GM19240 (cell line): ENCODE measurements around the gene ZNF746.
A peak's percentile ranks its signal among the peaks of the same experiment; 100 is the strongest.

Experiments used
- DNase-seq: peaks from one replicate; pipeline ENCODE4 v3.0.0; 2011; ENCODE audit warnings: low spot score; ENCODE audit not compliant: insufficient read length

Gene ZNF746

GRCh38 chr7:149490083-149490760, 7.4 kb downstream of the ZNF746 start:
- no peak for DNase-seq

- DNase-seq: no peak
Observed at GRCh38 chr7:149489391-149490024, 8.1 kb downstream of the ZNF746 start.

- DNase-seq: no peak
Observed at GRCh38 chr7:149479568-149479967, 18.0 kb downstream of the ZNF746 start.

- no peak for DNase-seq
Observed at GRCh38 chr7:149478754-149479153, 18.9 kb downstream of the ZNF746 start.

GRCh38 chr7:149477494-149478443, 19.8 kb downstream of the ZNF746 start:
- no peak for DNase-seq

- no peak for DNase-seq
Observed at GRCh38 chr7:149476791-149477190, 20.8 kb downstream of the ZNF746 start.

- DNase-seq: no peak
Observed at GRCh38 chr7:149475121-149476045, 22.2 kb downstream of the ZNF746 start.

- DNase-seq: no peak
Observed at GRCh38 chr7:149474309-149475120, 23.1 kb downstream of the ZNF746 start.

- no peak for DNase-seq
Observed at GRCh38 chr7:149473251-149473650, 24.4 kb downstream of the ZNF746 start.

- DNase-seq: no peak
Observed at GRCh38 chr7:149471289-149471953, 26.2 kb downstream of the ZNF746 start.

- DNase-seq: no peak
Observed at GRCh38 chr7:149469806-149470205, 27.8 kb downstream of the ZNF746 start.

GRCh38 chr7:149468208-149468607, 29.4 kb downstream of the ZNF746 start:
- DNase-seq: no peak

GRCh38 chr7:149467321-149467859, 30.2 kb downstream of the ZNF746 start:
- no peak for DNase-seq

- DNase-seq: no peak
Observed at GRCh38 chr7:149466364-149466763, 31.2 kb downstream of the ZNF746 start.

- DNase-seq: no peak
Observed at GRCh38 chr7:149463500-149464161, 34.0 kb downstream of the ZNF746 start.

GRCh38 chr7:149462101-149462520, 35.5 kb downstream of the ZNF746 start:
- no peak for DNase-seq

GRCh38 chr7:149460493-149461277, 36.9 kb downstream of the ZNF746 start, which contains the start of gene ZNF777:
TSS of gene ZNF777 (minus strand) at chr7:149461062. CDS start at chr7:149456022, 5,040 bp downstream.
- DNase-seq: peak; percentile 92
